ENCODE measurements around the gene LMX1A.

- no peak for TF ChIP-seq EZH2 (IDR thresholded peaks at IDR 0.05; ENCODE audit: low read length)
- TF ChIP-seq, protein P1, sequence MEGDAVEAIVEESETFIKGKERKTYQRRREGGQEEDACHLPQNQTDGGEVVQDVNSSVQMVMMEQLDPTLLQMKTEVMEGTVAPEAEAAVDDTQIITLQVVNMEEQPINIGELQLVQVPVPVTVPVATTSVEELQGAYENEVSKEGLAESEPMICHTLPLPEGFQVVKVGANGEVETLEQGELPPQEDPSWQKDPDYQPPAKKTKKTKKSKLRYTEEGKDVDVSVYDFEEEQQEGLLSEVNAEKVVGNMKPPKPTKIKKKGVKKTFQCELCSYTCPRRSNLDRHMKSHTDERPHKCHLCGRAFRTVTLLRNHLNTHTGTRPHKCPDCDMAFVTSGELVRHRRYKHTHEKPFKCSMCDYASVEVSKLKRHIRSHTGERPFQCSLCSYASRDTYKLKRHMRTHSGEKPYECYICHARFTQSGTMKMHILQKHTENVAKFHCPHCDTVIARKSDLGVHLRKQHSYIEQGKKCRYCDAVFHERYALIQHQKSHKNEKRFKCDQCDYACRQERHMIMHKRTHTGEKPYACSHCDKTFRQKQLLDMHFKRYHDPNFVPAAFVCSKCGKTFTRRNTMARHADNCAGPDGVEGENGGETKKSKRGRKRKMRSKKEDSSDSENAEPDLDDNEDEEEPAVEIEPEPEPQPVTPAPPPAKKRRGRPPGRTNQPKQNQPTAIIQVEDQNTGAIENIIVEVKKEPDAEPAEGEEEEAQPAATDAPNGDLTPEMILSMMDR (optimal IDR thresholded peaks at IDR 0.05 in 1 of 3, IDR thresholded peaks at IDR 0.05 in 1 of 3, conservative IDR thresholded peaks at IDR 0.05 in 1 of 3; ENCODE audit: extremely low read depth in 1 of 3, insufficient read depth in 2 of 3, low read length in 3 of 3) = no peak
Measured at GRCh38 chr1:165228111-165228655, 128.3 kb downstream of the LMX1A start.

Data from keratinocyte (primary cell).